Astrocyte (in vitro differentiated cells and primary cell): ENCODE results near the gene PPY. TPM values are rescaled to one million over a fixed set of nuclear protein-coding genes. Genes with fewer than 3 reads are reported as not detected.

Experiments
- DNase-seq: peaks from one replicate; pipeline ENCODE4 v3.0.0-alpha.2; 2010; ENCODE audit warnings: low read depth
- FAIRE-seq: peaks from 2 replicates; lab custom pipeline; 2011; peaks lifted over from hg19 to GRCh38; lab: Jason Lieb, UNC
- H2AFZ ChIP-seq: 2 replicates; pipeline ENCODE4 v1.6.0; 2012; ENCODE audit warnings: low read depth, low read length, inconsistent platforms
- H3K27ac ChIP-seq: 2 replicates; pipeline ENCODE4 v1.5.1; 2011; ENCODE audit warnings: low read depth, low read length, inconsistent platforms
- H3K27me3 ChIP-seq: 2 replicates; pipeline ENCODE4 v1.6.0; 2011; ENCODE audit warnings: low read length, inconsistent platforms; ENCODE audit not compliant: insufficient read depth
- H3K36me3 ChIP-seq: 2 replicates; pipeline ENCODE4 v1.5.1; 2011; ENCODE audit warnings: low read length, inconsistent platforms; ENCODE audit not compliant: insufficient read depth
- H3K4me1 ChIP-seq: 2 replicates; pipeline ENCODE4 v1.5.1; 2011; ENCODE audit warnings: low read length, inconsistent platforms; ENCODE audit not compliant: insufficient read depth
- H3K4me2 ChIP-seq: 2 replicates; pipeline ENCODE4 v1.6.0; 2012; ENCODE audit warnings: low read length, inconsistent platforms
- H3K4me3 ChIP-seq: 2 replicates; pipeline ENCODE4 v1.5.1; 2011; ENCODE audit warnings: low read depth, mild to moderate bottlenecking, low read length, inconsistent platforms; ENCODE audit not compliant: insufficient read depth
- H3K79me2 ChIP-seq: 2 replicates; pipeline ENCODE4 v1.6.0; 2012; ENCODE audit warnings: mild to moderate bottlenecking, low read length, inconsistent platforms; ENCODE audit not compliant: insufficient read depth
- H3K9ac ChIP-seq: 2 replicates; pipeline ENCODE4 v1.6.0; 2012; ENCODE audit warnings: mild to moderate bottlenecking, low read length, inconsistent platforms
- H3K9me3 ChIP-seq: 2 replicates; pipeline ENCODE4 v1.5.1; 2012; ENCODE audit warnings: low read depth, mild to moderate bottlenecking, low read length, inconsistent platforms; ENCODE audit not compliant: insufficient read depth
- H4K20me1 ChIP-seq: 2 replicates; pipeline ENCODE4 v1.6.0; 2012; ENCODE audit warnings: low read length, inconsistent platforms; ENCODE audit not compliant: insufficient read depth
- H3K27ac Mint-ChIP-seq: one replicate; pipeline ENCODE4 v1.8.0; 2021; ENCODE audit warnings: mild to moderate bottlenecking, mixed read lengths; ENCODE audit not compliant: unreplicated experiment
- H3K27me3 Mint-ChIP-seq: one replicate; pipeline ENCODE4 v1.8.0; 2021; ENCODE audit warnings: low read depth, mixed read lengths; ENCODE audit not compliant: unreplicated experiment
- H3K36me3 Mint-ChIP-seq: one replicate; pipeline ENCODE4 v1.8.0; 2021; ENCODE audit warnings: low read depth, mixed read lengths; ENCODE audit not compliant: unreplicated experiment
- H3K4me1 Mint-ChIP-seq: one replicate; pipeline ENCODE4 v1.8.0; 2021; ENCODE audit warnings: low read depth, mixed read lengths; ENCODE audit not compliant: unreplicated experiment
- H3K4me3 Mint-ChIP-seq: one replicate; pipeline ENCODE4 v1.8.0; 2021; ENCODE audit warnings: mild to moderate bottlenecking, moderate library complexity, mixed read lengths; ENCODE audit not compliant: unreplicated experiment
- H3K9me3 Mint-ChIP-seq: one replicate; pipeline ENCODE4 v1.8.0; 2021; ENCODE audit warnings: mild to moderate bottlenecking, mixed read lengths; ENCODE audit not compliant: unreplicated experiment
- EZH2 ChIP-seq: IDR thresholded peaks from 2 replicates; pipeline ENCODE4 v1.6.1; 2012; ENCODE audit warnings: mild to moderate bottlenecking, low read length, inconsistent platforms; ENCODE audit not compliant: insufficient read depth
- total RNA-seq: library from RNA; stranded (reverse); gene quantifications from 2 replicates; pipeline ENCODE4 v1.2.1, GENCODE V29; 2021
- TF ChIP-seq, protein P1 (sequence below): IDR thresholded peaks from 2 replicates; pipeline ENCODE4 v1.5.1; 2011; ENCODE audit warnings: low read depth, mild to moderate bottlenecking, inconsistent platforms, low read length, moderate library complexity; ENCODE audit not compliant: insufficient read depth

The PPY gene
- total RNA-seq, 1 donor from 2014 or later = not detected

DNA sequence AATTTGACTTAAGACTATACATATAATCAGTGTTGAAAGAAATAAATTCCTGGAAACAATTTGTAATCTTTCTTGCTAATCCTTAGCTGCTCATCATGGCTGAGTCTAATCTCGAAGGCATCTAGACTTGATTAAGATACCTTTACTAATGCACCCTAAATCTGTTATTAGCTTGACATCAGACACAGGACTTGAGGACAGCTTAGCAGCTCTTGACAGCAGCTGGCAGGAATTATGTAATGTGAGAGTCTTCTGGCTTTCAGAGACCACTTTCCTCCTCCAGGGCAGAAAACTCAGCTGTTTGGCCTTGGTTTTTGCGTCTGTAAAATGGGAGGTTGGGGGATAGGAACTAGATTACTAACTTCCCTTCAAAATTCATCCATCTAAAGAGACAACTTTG is 27.8 kb downstream of the PPY start:
- no peak for FAIRE-seq
- H3K4me3 Mint-ChIP-seq = no peak overlapping the region
- Histone ChIP-seq H3K36me3 (no peaks in the 10 kb centered on the region), H2AFZ (no peak overlapping the region), H3K4me1 (no peaks in the 10 kb centered on the region), H4K20me1 (no peaks in the 10 kb centered on the region), H3K9ac (no peak overlapping the region), H3K9me3 (no peaks in the 10 kb centered on the region), H3K27ac (no peak overlapping the region), H3K4me2 (no peak overlapping the region), H3K27me3 (peaks cover 34% of the 10 kb centered on the region), H3K79me2 (no peaks in the 10 kb centered on the region), H3K4me3 (no peak overlapping the region)
- no peaks in the 10 kb centered on the region for H3K36me3 Mint-ChIP-seq
- peaks cover 45% of the 10 kb centered on the region for H3K27me3 Mint-ChIP-seq
- TF ChIP-seq, protein P1, sequence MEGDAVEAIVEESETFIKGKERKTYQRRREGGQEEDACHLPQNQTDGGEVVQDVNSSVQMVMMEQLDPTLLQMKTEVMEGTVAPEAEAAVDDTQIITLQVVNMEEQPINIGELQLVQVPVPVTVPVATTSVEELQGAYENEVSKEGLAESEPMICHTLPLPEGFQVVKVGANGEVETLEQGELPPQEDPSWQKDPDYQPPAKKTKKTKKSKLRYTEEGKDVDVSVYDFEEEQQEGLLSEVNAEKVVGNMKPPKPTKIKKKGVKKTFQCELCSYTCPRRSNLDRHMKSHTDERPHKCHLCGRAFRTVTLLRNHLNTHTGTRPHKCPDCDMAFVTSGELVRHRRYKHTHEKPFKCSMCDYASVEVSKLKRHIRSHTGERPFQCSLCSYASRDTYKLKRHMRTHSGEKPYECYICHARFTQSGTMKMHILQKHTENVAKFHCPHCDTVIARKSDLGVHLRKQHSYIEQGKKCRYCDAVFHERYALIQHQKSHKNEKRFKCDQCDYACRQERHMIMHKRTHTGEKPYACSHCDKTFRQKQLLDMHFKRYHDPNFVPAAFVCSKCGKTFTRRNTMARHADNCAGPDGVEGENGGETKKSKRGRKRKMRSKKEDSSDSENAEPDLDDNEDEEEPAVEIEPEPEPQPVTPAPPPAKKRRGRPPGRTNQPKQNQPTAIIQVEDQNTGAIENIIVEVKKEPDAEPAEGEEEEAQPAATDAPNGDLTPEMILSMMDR = no peak
- TF ChIP-seq EZH2 = no peak
- no peaks in the 10 kb centered on the region for H3K4me1 Mint-ChIP-seq
- H3K9me3 Mint-ChIP-seq = peaks cover 2% of the 10 kb centered on the region
- H3K27ac Mint-ChIP-seq = no peak overlapping the region
- DNase-seq = no peak

DNA sequence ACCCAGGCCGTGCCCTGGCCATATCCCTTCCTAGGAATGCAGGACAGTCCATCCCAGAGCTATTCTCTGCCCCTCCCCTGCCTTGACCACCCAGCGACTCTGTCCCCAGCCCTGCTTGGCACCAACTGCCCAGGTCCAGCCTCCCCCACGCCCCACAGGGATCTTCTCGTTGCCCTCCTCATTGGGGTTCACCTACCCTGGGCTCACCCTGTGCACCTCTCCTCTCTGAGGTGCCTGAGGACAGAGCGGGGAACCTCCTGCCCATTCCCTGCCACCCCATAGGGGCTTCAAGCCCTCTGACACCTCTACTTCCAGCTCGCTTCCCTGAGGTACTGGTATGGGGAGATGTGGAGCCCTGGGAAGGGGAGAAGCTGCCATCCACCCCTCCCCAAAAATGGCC is 28.7 kb downstream of the PPY start:
- Mint-ChIP-seq H3K27me3 (peaks cover 42% of the 10 kb centered on the region), H3K4me3 (no peak overlapping the region), H3K9me3 (peaks cover 2% of the 10 kb centered on the region), H3K36me3 (no peaks in the 10 kb centered on the region), H3K27ac (no peak overlapping the region), H3K4me1 (no peaks in the 10 kb centered on the region)
- TF ChIP-seq EZH2 = no peak
- TF ChIP-seq, protein P1 = no peak
- Histone ChIP-seq H3K9me3 (no peaks in the 10 kb centered on the region), H3K4me1 (no peaks in the 10 kb centered on the region), H3K4me3 (no peak overlapping the region), H3K36me3 (no peaks in the 10 kb centered on the region), H2AFZ (no peak overlapping the region), H3K9ac (no peak overlapping the region), H4K20me1 (no peaks in the 10 kb centered on the region), H3K79me2 (no peaks in the 10 kb centered on the region), H3K27ac (no peak overlapping the region), H3K27me3 (peaks cover 39% of the 10 kb centered on the region), H3K4me2 (no peak overlapping the region)
- FAIRE-seq (no peak), DNase-seq (no peak)

DNA sequence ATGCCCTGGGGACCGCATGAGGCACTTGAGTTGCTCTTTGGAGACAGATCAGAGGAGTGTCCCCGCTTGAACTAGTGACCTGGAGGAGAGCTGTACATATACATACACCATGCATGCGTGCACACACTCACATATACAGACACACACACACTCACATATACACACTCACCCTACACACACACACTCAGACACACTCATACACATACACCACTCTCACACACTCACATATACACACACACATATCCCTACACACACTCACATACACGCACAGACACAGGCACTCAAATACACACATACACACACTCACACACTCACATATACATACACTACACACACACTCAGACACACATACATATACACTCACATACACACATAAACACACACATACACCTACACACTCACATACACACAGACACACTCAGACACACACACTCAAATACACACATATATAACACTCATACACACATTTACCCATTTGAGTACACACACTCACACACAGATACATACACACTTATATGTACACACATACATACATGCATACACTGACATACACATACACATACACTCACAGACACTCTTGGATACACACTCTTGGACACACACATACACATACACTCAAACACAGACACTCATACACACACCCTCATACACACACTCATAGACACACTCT is 29.5 kb downstream of the PPY start:
- Histone ChIP-seq H3K79me2 (no peaks in the 10 kb centered on the region), H3K36me3 (no peaks in the 10 kb centered on the region), H4K20me1 (no peaks in the 10 kb centered on the region), H3K4me3 (no peak overlapping the region), H3K9me3 (no peaks in the 10 kb centered on the region), H3K4me2 (no peak overlapping the region), H3K27me3 (peaks cover 41% of the 10 kb centered on the region), H3K9ac (no peak overlapping the region), H3K4me1 (peaks cover 5% of the 10 kb centered on the region), H2AFZ (no peak overlapping the region), H3K27ac (no peak overlapping the region)
- Mint-ChIP-seq H3K4me3 (no peak overlapping the region), H3K27ac (no peak overlapping the region), H3K4me1 (no peaks in the 10 kb centered on the region), H3K9me3 (peaks cover 2% of the 10 kb centered on the region), H3K36me3 (no peaks in the 10 kb centered on the region), H3K27me3 (peaks cover 40% of the 10 kb centered on the region)
- TF ChIP-seq EZH2 = no peak
- TF ChIP-seq, protein P1 = no peak
- FAIRE-seq = no peak
- no peak for DNase-seq
